ENCODE results near the gene PHACTR1. TPM values are rescaled to one million over a fixed set of nuclear protein-coding genes. Genes with fewer than 3 reads are reported as not detected.

The PHACTR1 gene
- total and polyA plus RNA-seq, 9 of the 15 experiments (the other 6 are each of a cell fraction or from before 2014, with no cell fraction given): 11.5 to 32.6 (median 22.0) TPM

DNA sequence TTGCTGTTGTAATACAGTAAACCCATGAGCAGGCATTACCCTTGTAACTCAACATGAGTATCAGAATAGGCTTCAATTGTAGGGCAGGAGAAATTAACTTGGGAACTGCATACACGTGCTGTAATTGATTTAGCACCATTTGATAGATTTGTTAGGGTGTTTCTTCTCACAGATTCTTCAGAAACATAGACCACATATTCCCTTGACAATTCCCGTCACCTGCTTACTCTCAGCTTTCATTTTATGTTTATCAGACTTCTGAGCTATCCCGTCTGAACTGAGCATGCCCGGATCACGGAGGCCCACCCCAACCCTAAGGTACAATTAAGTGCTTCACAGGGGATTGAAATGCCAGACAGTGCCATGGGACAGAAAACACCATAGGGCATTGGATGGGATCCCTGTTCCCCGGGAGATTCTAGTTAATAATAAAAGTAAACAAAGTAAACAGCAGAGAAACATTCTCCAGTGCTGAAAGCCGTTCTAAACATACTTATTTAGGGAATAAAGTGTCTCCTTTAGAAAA is 179.7 kb downstream of the PHACTR1 start:
- POLR2A ChIA-PET: interaction anchor here (0.6 kb wide), 1 partner anchor 11 kb away, joined by 3 read pairs; no protein-coding TSS in a partner anchor
- H3K79me2 ChIP-seq (ENCODE audit: control insufficient read depth, insufficient read depth, low read length): no peaks in the 10 kb centered on the region
- TF ChIP-seq MTF1 (CRISPR knock-in tag; IDR thresholded peaks at IDR 0.05; ENCODE audit: borderline replicate concordance): no peak
- TF ChIP-seq, protein P1, sequence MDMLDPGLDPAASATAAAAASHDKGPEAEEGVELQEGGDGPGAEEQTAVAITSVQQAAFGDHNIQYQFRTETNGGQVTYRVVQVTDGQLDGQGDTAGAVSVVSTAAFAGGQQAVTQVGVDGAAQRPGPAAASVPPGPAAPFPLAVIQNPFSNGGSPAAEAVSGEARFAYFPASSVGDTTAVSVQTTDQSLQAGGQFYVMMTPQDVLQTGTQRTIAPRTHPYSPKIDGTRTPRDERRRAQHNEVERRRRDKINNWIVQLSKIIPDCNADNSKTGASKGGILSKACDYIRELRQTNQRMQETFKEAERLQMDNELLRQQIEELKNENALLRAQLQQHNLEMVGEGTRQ (CRISPR knock-in tag; IDR thresholded peaks at IDR 0.05): no peak
- no peak for TF ChIP-seq LARP7 (IDR thresholded peaks at IDR 0.05)
- no peak for TF ChIP-seq FUS (optimal IDR thresholded peaks at IDR 0.05; ENCODE audit: low read depth, low read length)
- TF ChIP-seq, protein P2, sequence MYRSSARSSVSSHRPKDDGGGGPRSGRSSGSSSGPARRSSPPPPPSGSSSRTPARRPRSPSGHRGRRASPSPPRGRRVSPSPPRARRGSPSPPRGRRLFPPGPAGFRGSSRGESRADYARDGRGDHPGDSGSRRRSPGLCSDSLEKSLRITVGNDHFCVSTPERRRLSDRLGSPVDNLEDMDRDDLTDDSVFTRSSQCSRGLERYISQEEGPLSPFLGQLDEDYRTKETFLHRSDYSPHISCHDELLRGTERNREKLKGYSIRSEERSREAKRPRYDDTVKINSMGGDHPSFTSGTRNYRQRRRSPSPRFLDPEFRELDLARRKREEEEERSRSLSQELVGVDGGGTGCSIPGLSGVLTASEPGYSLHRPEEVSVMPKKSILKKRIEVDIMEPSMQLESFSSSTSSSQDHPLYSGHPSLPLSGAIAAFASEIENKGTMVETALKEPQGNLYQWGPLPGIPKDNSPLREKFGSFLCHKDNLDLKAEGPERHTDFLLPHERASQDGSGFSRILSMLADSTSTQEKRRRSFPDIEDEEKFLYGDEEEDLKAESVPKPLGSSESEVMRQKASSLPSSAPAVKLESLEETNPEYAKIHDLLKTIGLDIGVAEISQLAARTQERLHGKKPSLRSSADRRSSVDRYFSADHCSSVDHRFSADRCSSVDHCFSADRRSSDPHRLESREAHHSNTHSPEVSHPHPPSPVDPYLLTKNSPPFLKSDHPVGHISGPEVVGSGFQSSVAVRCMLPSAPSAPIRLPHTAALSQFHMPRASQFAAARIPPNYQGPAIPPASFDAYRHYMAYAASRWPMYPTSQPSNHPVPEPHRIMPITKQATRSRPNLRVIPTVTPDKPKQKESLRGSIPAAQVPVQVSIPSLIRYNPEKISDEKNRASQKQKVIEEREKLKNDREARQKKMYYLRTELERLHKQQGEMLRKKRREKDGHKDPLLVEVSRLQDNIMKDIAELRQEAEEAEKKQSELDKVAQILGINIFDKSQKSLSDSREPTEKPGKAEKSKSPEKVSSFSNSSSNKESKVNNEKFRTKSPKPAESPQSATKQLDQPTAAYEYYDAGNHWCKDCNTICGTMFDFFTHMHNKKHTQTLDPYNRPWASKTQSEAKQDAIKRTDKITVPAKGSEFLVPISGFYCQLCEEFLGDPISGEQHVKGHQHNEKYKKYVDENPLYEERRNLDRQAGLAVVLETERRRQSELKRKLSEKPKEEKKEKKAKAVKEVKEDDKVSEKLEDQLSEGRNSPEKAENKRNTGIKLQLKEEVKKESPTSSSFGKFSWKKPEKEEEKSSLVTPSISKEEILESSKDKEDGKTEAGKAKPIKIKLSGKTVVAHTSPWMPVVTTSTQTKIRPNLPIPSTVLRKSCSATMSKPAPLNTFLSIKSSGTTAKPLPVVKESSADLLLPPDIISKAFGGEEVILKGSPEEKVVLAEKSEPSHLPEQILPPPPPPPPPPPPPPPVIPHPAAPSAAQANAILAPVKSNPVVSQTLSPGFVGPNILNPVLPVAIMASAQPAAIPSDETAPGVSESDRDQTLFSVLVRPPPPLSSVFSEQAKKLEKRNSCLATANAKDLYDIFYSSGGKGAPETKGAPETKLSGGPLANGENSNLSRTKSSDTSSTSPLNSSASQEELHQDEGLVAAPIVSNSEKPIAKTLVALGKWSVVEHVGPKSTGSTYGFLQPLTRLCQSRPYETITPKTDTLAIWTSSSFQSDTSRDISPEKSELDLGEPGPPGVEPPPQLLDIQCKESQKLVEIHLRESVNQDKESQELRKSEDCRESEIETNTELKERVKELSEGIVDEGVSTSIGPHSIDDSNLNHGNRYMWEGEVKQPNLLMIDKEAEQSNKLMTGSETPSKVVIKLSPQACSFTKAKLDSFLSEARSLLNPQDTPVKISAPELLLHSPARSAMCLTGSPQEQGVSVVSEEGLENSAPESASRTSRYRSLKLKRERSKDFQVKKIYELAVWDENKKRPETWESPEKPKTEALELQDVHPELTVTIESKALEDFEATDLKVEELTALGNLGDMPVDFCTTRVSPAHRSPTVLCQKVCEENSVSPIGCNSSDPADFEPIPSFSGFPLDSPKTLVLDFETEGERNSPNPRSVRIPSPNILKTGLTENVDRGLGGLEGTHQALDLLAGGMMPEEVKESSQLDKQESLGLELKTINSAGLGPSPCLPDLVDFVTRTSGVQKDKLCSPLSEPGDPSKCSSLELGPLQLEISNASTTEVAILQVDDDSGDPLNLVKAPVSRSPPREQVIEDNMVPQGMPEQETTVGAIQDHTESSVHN (IDR thresholded peaks at IDR 0.05; ENCODE audit: borderline replicate concordance in 1 of 2, low read depth in 1 of 2): no peak
- TF ChIP-seq, protein P3, sequence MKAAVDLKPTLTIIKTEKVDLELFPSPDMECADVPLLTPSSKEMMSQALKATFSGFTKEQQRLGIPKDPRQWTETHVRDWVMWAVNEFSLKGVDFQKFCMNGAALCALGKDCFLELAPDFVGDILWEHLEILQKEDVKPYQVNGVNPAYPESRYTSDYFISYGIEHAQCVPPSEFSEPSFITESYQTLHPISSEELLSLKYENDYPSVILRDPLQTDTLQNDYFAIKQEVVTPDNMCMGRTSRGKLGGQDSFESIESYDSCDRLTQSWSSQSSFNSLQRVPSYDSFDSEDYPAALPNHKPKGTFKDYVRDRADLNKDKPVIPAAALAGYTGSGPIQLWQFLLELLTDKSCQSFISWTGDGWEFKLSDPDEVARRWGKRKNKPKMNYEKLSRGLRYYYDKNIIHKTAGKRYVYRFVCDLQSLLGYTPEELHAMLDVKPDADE (conservative IDR thresholded peaks at IDR 0.05; ENCODE audit: control insufficient read depth, low read depth, low read length): no peak
- TF ChIP-seq, protein P4, sequence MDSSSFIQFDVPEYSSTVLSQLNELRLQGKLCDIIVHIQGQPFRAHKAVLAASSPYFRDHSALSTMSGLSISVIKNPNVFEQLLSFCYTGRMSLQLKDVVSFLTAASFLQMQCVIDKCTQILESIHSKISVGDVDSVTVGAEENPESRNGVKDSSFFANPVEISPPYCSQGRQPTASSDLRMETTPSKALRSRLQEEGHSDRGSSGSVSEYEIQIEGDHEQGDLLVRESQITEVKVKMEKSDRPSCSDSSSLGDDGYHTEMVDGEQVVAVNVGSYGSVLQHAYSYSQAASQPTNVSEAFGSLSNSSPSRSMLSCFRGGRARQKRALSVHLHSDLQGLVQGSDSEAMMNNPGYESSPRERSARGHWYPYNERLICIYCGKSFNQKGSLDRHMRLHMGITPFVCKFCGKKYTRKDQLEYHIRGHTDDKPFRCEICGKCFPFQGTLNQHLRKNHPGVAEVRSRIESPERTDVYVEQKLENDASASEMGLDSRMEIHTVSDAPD (CRISPR knock-in tag; IDR thresholded peaks at IDR 0.05): no peak
- no peak for TF ChIP-seq ZNF217 (CRISPR knock-in tag; IDR thresholded peaks at IDR 0.05)
- TF ChIP-seq ZNF445 (CRISPR knock-in tag; IDR thresholded peaks at IDR 0.05; ENCODE audit: low read depth): no peak
- no peak for TF ChIP-seq KDM4B (IDR thresholded peaks at IDR 0.05; ENCODE audit: borderline replicate concordance in 2 of 2, low read depth in 1 of 2)

More for the DNA sequence above, 179.7 kb downstream of the PHACTR1 start:
- DNase-seq (ENCODE audit: extremely low read depth in 1 of 4, low spot score in 3 of 4): no peak
- WGBS (ENCODE audit: insufficient coverage, low coverage, missing lambda C conversion rate): under 1% methylated on average over 7 of the region's 7 CpGs
- CTCF ChIA-PET (ENCODE audit: low intra/inter-chr PET ratio): no interaction called here
- no peak for ATAC-seq
- Histone ChIP-seq H3K9me1 (ENCODE audit: control insufficient read depth, insufficient read depth, low read length) (no peaks in the 10 kb centered on the region), H4K20me1 (replicated peaks; ENCODE audit: control insufficient read depth, insufficient read depth, low read length) (no peaks in the 10 kb centered on the region; the same call in 1 of the 2 replicates), H2AFZ (ENCODE audit: low read depth, low read length) (no peak overlapping the region), H3K4me2 (ENCODE audit: insufficient read depth, low read length) (no peak overlapping the region), H3K4me3 (no peak overlapping the region), H3K9ac (ENCODE audit: insufficient read depth in 1 of 2, low read depth in 2 of 2, low read length in 2 of 2) (no peak overlapping the region), H3K36me3 (ENCODE audit: control insufficient read depth, insufficient read depth, low read length) (no peaks in the 10 kb centered on the region), H3K4me1 (replicated peaks in 1 of 2; ENCODE audit: control insufficient read depth in 2 of 2, insufficient read depth in 2 of 2, low read length in 2 of 2) (no peaks in the 10 kb centered on the region), H3K9me3 (replicated peaks; ENCODE audit: control insufficient read depth, insufficient read depth, low read depth, low read length) (peaks cover 4% of the 10 kb centered on the region), H3K27ac (ENCODE audit: extremely low read depth, low read depth, low read length) (no peak overlapping the region), H3K27me3 (ENCODE audit: control insufficient read depth in 2 of 2, insufficient read depth in 2 of 2, low read length in 2 of 2) (peaks cover 2 to 12% of the 10 kb centered on the region in 2 experiments; a peak in 3 of 5 replicates)
- intact Hi-C loops (cut with micrococcal nuclease): no loop called here
- FAIRE-seq: no peak
- in situ Hi-C loops (cut with MboI): loop anchor here (10.0 kb wide), 1 partner anchor 1311 kb away; no protein-coding TSS in a partner anchor
- BruUV-seq (replicated peaks): no TSS peak
